Karpas-422 (cell line): ENCODE results near the gene GLRA1. TPM values are rescaled to one million over a fixed set of nuclear protein-coding genes. Genes with fewer than 3 reads are reported as not detected.

Source experiments
- DNase-seq: peaks from one replicate; pipeline ENCODE4 v3.0.0-alpha.2; 2015
- H2AFZ ChIP-seq: fragments of 200-600 bp; sonication (generic); 2 replicates; pipeline ENCODE4 v1.6.1; 2014; ENCODE audit warnings: antibody characterized with exemption, low read length, mixed read lengths
- H3K27ac ChIP-seq: fragments of 200-600 bp; sonication (generic); 2 replicates; pipeline ENCODE4 v1.5.1; 2014; ENCODE audit warnings: mild to moderate bottlenecking, low read length, moderate library complexity
- H3K27me3 ChIP-seq: fragments of 200-600 bp; sonication (generic); 2 replicates; pipeline ENCODE4 v1.6.1; 2014; ENCODE audit warnings: low read length, mixed read lengths
- H3K36me3 ChIP-seq: fragments of 200-600 bp; sonication (generic); 2 replicates; pipeline ENCODE4 v1.6.1; 2014; ENCODE audit warnings: low read length, mixed read lengths; ENCODE audit not compliant: insufficient read depth
- H3K4me1 ChIP-seq: fragments of 200-600 bp; sonication (generic); 2 replicates; pipeline ENCODE4 v1.6.1; 2014; ENCODE audit warnings: mild to moderate bottlenecking, low read length, mixed read lengths
- H3K4me2 ChIP-seq: fragments of 200-600 bp; sonication (generic); 2 replicates; pipeline ENCODE4 v1.6.1; 2014; ENCODE audit warnings: low read length, low read depth, mild to moderate bottlenecking; ENCODE audit not compliant: poor library complexity, severe bottlenecking
- H3K4me3 ChIP-seq: fragments of 200-600 bp; sonication (generic); 2 replicates; pipeline ENCODE4 v1.5.1; 2014; ENCODE audit warnings: mild to moderate bottlenecking, antibody characterized with exemption, low read length, mixed read lengths
- H3K79me2 ChIP-seq: fragments of 200-600 bp; sonication (generic); 2 replicates; pipeline ENCODE4 v1.6.1; 2014; ENCODE audit warnings: mild to moderate bottlenecking, low read length, mixed read lengths
- H3K9ac ChIP-seq: fragments of 200-600 bp; sonication (generic); 2 replicates; pipeline ENCODE4 v1.6.0; 2014; ENCODE audit warnings: low read length
- H3K9me2 ChIP-seq: fragments of 200-600 bp; sonication (generic), shearing (Covaris generic); replicated peaks from 2 replicates; pipeline ENCODE4 v1.6.0; 2014; ENCODE audit warnings: mild to moderate bottlenecking, low read length, moderate library complexity; ENCODE audit not compliant: insufficient read depth
- H3K9me3 ChIP-seq: fragments of 300-700, 200-600 bp; sonication (generic); 2 replicates; pipeline ENCODE4 v1.6.1; 2014; ENCODE audit warnings: low read length, mixed read lengths
- H4K20me1 ChIP-seq: fragments of 200-600 bp; sonication (generic); 2 replicates; pipeline ENCODE4 v1.6.1; 2014; ENCODE audit warnings: mild to moderate bottlenecking, antibody characterized with exemption, low read length, low read depth; ENCODE audit not compliant: insufficient read depth
- total RNA-seq: library from RNA; depleted of rRNA; stranded (reverse); fragments of >200 nt; shearing (Covaris generic); gene quantifications from 2 replicates; pipeline ENCODE4 v1.2.3, GENCODE V29; 2014; ENCODE audit warnings: low replicate concordance

GLRA1 gene
- total RNA-seq, 1 experiment from 2014 or later: not detected

- Histone ChIP-seq H3K27ac (no peak overlapping the region), H3K4me2 (no peak overlapping the region)
Measured at GRCh38 chr5:151820903-151821302, 103.7 kb downstream of the GLRA1 start.

DNA sequence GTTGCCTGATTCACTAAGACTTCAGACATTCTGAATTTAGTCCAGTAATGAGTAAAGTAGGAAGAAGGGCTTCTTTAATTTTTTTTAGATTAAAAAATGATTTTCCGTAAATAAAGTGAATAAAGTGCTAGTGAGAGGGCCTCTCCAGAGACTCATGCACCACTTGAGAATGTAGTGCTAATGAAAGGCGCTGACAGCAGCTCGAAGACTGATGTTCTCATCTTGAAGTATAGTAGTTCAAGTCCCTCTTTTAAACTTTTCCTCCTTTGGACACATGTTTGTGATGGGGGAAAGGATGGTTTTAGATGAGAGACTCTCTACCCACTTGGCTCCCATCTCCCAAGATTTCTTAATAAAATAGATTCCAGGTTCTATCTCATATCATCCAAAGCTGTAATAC lies 104.4 kb downstream of the GLRA1 start:
- Histone ChIP-seq H3K9me3 (no peaks in the 10 kb centered on the region), H3K9ac (no peak overlapping the region), H4K20me1 (no peaks in the 10 kb centered on the region), H2AFZ (no peak overlapping the region), H3K4me2 (no peak overlapping the region), H3K27ac (no peak overlapping the region), H3K4me1 (no peaks in the 10 kb centered on the region), H3K79me2 (0 out of 2 replicates have a peak, but pooled peaks cover 2% of the 10 kb centered on the region), H3K4me3 (no peak overlapping the region), H3K36me3 (peaks cover 16% of the 10 kb centered on the region), H3K27me3 (no peaks in the 10 kb centered on the region), H3K9me2 (no peaks in the 10 kb centered on the region)
- no peak for DNase-seq

More at GRCh38 chr5:151820903-151821302, 103.7 kb downstream of the GLRA1 start:
- Histone ChIP-seq H3K4me1 (no peaks in the 10 kb centered on the region), H3K27me3 (no peaks in the 10 kb centered on the region), H3K36me3 (peaks cover 19% of the 10 kb centered on the region), H4K20me1 (no peaks in the 10 kb centered on the region), H3K9me3 (no peaks in the 10 kb centered on the region), H2AFZ (no peak overlapping the region), H3K9me2 (no peaks in the 10 kb centered on the region), H3K9ac (no peak overlapping the region), H3K4me3 (no peak overlapping the region), H3K79me2 (no peaks in the 10 kb centered on the region)
- no peak for DNase-seq

DNA sequence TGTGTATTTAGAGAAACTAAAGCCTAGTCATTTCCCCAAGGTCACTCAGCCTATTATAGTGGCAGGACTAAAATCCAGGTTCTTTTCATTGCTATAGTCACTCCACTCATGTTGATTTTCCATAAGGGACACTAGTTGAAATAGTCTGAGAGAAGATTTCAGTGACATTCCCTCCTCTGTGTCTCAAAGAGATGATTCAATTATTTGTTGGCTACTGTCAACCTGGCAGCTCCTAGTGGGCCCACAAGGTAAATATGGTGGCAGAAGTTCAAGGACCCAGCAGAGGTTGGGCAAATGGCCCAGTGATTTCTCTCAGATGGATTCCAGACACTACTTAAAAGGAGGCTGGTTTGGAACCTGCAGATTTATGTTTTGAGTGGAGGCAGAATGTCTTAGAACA lies 104.8 kb downstream of the GLRA1 start:
- no peak for DNase-seq
- no peaks in the 10 kb centered on the region for H3K4me1 ChIP-seq
- H3K79me2 ChIP-seq: 0 out of 2 replicates have a peak, but pooled peaks cover 4% of the 10 kb centered on the region
- no peak overlapping the region for H3K4me3 ChIP-seq
- H3K36me3 ChIP-seq: peaks cover 17% of the 10 kb centered on the region
- H4K20me1 ChIP-seq: no peaks in the 10 kb centered on the region
- no peak overlapping the region for H3K27ac ChIP-seq
- no peaks in the 10 kb centered on the region for H3K9me2 ChIP-seq
- no peak overlapping the region for H3K4me2 ChIP-seq
- no peak overlapping the region for H2AFZ ChIP-seq
- no peaks in the 10 kb centered on the region for H3K27me3 ChIP-seq
- no peaks in the 10 kb centered on the region for H3K9me3 ChIP-seq
- H3K9ac ChIP-seq: no peak overlapping the region

GRCh38 chr5:151815051-151815450 lies 109.6 kb downstream of the GLRA1 start:
- peaks cover 54% of the 10 kb centered on the region for H3K36me3 ChIP-seq
- no peak overlapping the region for H2AFZ ChIP-seq
- no peak overlapping the region for H3K27ac ChIP-seq
- H3K9me2 ChIP-seq: no peaks in the 10 kb centered on the region
- H3K4me2 ChIP-seq: no peak overlapping the region
- H3K4me3 ChIP-seq: no peak overlapping the region
- H3K9me3 ChIP-seq: no peaks in the 10 kb centered on the region
- H3K27me3 ChIP-seq: no peaks in the 10 kb centered on the region
- no peak for DNase-seq
- no peak overlapping the region for H3K9ac ChIP-seq
- no peaks in the 10 kb centered on the region for H3K4me1 ChIP-seq
- H3K79me2 ChIP-seq: peaks cover 16% of the 10 kb centered on the region
- H4K20me1 ChIP-seq: no peaks in the 10 kb centered on the region

DNA sequence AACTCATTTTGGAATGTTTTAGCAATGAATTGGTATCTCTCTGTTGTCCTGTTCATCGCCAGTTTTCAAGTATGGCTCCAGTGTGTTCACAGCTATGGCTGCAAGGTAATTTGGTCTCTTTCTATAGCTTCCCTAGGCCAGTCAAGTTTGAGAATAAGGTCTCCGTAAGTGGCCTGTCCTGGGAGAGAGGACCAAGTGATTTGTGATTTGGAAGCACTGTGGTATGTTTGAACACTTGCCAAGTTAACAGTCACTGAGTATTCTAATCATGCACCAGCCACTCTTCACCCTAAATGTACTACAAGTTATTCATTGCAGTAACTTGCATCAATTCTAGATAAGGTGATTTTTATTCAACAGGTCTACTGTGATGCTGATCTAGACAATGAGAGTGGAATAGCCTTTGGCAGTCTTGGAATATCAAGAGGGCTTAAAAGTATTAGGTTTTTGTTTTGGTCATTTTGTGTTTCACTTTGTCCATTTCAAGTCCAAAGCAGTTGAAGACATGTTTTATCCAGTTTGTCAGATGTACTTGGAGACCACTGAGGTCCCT lies 111.8 kb downstream of the GLRA1 start:
- no peak for DNase-seq
- H3K4me3 ChIP-seq: no peak overlapping the region
- no peaks in the 10 kb centered on the region for H3K9me2 ChIP-seq
- no peaks in the 10 kb centered on the region for H3K4me1 ChIP-seq
- peaks cover 76% of the 10 kb centered on the region for H3K36me3 ChIP-seq
- H4K20me1 ChIP-seq: no peaks in the 10 kb centered on the region
- H3K27me3 ChIP-seq: no peaks in the 10 kb centered on the region
- H3K79me2 ChIP-seq: peaks cover 36% of the 10 kb centered on the region
- H3K4me2 ChIP-seq: no peak overlapping the region
- H3K9ac ChIP-seq: no peak overlapping the region
- no peak overlapping the region for H3K27ac ChIP-seq
- no peak overlapping the region for H2AFZ ChIP-seq
- H3K9me3 ChIP-seq: no peaks in the 10 kb centered on the region

GRCh38 chr5:151811593-151812321 lies 112.9 kb downstream of the GLRA1 start:
- H3K4me3 ChIP-seq: no peak overlapping the region
- no peaks in the 10 kb centered on the region for H3K9me2 ChIP-seq
- no peak for DNase-seq
- H3K27ac ChIP-seq: no peak overlapping the region
- H3K27me3 ChIP-seq: no peaks in the 10 kb centered on the region
- H3K4me2 ChIP-seq: no peak overlapping the region
- H3K9me3 ChIP-seq: no peaks in the 10 kb centered on the region
- no peaks in the 10 kb centered on the region for H3K4me1 ChIP-seq
- no peak overlapping the region for H2AFZ ChIP-seq
- peaks cover 85% of the 10 kb centered on the region for H3K36me3 ChIP-seq
- H3K79me2 ChIP-seq: peaks cover 45% of the 10 kb centered on the region
- H4K20me1 ChIP-seq: no peaks in the 10 kb centered on the region
- H3K9ac ChIP-seq: no peak overlapping the region

- Histone ChIP-seq H3K27ac (no peak overlapping the region), H3K36me3 (peaks cover 92% of the 10 kb centered on the region), H3K4me1 (no peaks in the 10 kb centered on the region), H3K9me3 (no peaks in the 10 kb centered on the region), H3K9me2 (no peaks in the 10 kb centered on the region), H2AFZ (no peak overlapping the region), H3K4me2 (no peak overlapping the region), H3K27me3 (no peaks in the 10 kb centered on the region), H4K20me1 (no peaks in the 10 kb centered on the region), H3K4me3 (no peak overlapping the region), H3K9ac (no peak overlapping the region), H3K79me2 (peaks cover 53% of the 10 kb centered on the region)
- DNase-seq: no peak
Measured at GRCh38 chr5:151810897-151811296, 113.8 kb downstream of the GLRA1 start.

DNA sequence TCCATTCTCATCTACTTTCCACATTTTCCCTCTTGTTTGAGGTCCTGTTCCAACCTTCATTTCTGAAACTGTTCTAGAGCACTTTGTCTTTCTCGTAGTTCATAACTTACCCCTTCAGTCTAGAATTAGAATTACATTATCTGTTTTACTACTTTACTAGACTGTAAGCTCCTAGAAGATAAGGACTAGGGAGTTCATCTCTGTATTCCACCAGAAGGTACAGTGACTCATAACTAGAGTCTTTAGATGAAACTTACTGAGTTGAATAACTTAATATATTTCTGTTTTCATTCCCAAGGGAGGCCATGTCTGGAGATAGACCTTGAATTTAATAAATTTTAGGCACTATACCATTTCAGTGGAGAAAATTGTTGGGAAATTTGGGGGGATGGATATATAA lies 114.2 kb downstream of the GLRA1 start:
- no peaks in the 10 kb centered on the region for H3K27me3 ChIP-seq
- H3K4me2 ChIP-seq: no peak overlapping the region
- H3K27ac ChIP-seq: no peak overlapping the region
- peaks cover 95% of the 10 kb centered on the region for H3K36me3 ChIP-seq
- no peak overlapping the region for H2AFZ ChIP-seq
- H3K79me2 ChIP-seq: peaks cover 58% of the 10 kb centered on the region
- H3K4me1 ChIP-seq: peaks cover 2% of the 10 kb centered on the region
- H3K4me3 ChIP-seq: no peak overlapping the region
- H3K9ac ChIP-seq: no peak overlapping the region
- no peaks in the 10 kb centered on the region for H3K9me2 ChIP-seq
- no peaks in the 10 kb centered on the region for H3K9me3 ChIP-seq
- DNase-seq: no peak
- no peaks in the 10 kb centered on the region for H4K20me1 ChIP-seq
